Tibial nerve (tissue), 4 donors: ENCODE measurements around the gene MYO1B. TPM values are rescaled to one million over a fixed set of nuclear protein-coding genes. Genes with fewer than 3 reads are reported as not detected.

Source experiments
- DNase-seq, 2 donors: peaks; one replicate each; pipeline ENCODE4 v3.0.0-alpha.2; 2019; ENCODE audit warnings: low spot score in 2 of 2
- H3K27ac ChIP-seq, 4 donors: fragments of 200-600 bp; sonication (generic) in 3 of 4; one replicate each; pipeline ENCODE4 v1.5.1; 2017 to 2019; ENCODE audit warnings: mild to moderate bottlenecking in 1 of 4
- H3K27me3 ChIP-seq, 2 donors: fragments of 200-600 bp; sonication (generic) in 1 of 2; one replicate each; pipeline versions ENCODE4 v1.5.1 to v1.6.0; 2017 to 2019
- H3K36me3 ChIP-seq, 3 donors: fragments of 200-600 bp; sonication (generic); one replicate each; pipeline ENCODE4 v1.5.1; 2018 to 2019
- H3K4me1 ChIP-seq, 4 donors: fragments of 200-600 bp; sonication (generic) in 3 of 4; one replicate each; pipeline ENCODE4 v1.5.1; 2017 to 2019
- H3K4me3 ChIP-seq, 4 donors: fragments of 200-600 bp; sonication (generic) in 3 of 4; one replicate each; pipeline ENCODE4 v1.5.1; 2017 to 2019; ENCODE audit warnings: mild to moderate bottlenecking in 1 of 4, moderate library complexity in 1 of 4
- H3K9me3 ChIP-seq, 4 donors: fragments of 200-600 bp; sonication (generic) in 3 of 4; one replicate each; pipeline ENCODE4 v1.5.1; 2017 to 2019
- EP300 ChIP-seq, 2 donors: sonication (generic); formaldehyde crosslinking; IDR thresholded peaks; one replicate each; pipeline ENCODE4 v1.6.1; 2017; ENCODE audit warnings: antibody characterized with exemption in 2 of 2, mild to moderate bottlenecking in 1 of 2
- POLR2A ChIP-seq, 2 donors: fragments of 450-650 bp; IDR thresholded peaks; one replicate each; pipeline ENCODE4 v1.6.1; 2017; ENCODE audit warnings: antibody characterized with exemption in 2 of 2, mild to moderate bottlenecking in 2 of 2, moderate library complexity in 2 of 2
- WGBS, 2 donors: methylation state at CpG; one replicate each; pipeline ENCODE4 v1.1.5; 2018; 5-methylcytosine and 5-hydroxymethylcytosine counted together
- total RNA-seq, 4 donors: library from RNA; depleted of rRNA; stranded (reverse); fragments of >200 nt; gene quantifications; one replicate each; pipeline ENCODE4 v1.1.0, GENCODE V29; 2016
- TF ChIP-seq, protein P1 (sequence below), 5 experiments: fragments of 200-600 bp in 3 of 5; fragments of 450-650 bp in 2 of 5; sonication (generic) in 3 of 5; IDR thresholded peaks; one replicate each; pipeline ENCODE4 v1.5.1; 2016 to 2019; ENCODE audit warnings: antibody characterized with exemption in 5 of 5, mild to moderate bottlenecking in 3 of 5, moderate library complexity in 2 of 5

The MYO1B gene
- total RNA-seq, 4 donors from 2014 or later, result 27.9 to 44.4 (median 36.8) TPM

DNA sequence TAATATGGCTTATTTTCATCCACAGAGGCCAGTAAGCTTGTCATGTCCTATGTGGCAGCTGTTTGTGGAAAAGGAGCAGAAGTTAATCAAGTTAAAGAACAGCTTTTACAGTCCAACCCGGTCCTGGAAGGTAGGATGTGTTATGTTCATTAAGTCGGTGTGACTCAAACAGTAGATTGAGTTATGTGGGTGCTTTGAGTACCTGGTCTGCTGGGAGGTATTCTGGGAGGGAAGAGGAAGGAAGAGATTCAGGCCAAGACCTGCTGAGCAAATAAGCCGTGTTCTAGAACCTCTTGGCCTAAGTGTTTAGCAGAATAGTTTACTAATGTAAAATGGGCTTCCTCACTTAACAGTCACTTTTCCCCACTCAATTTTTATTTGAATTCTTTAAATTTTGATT lies 96.2 kb downstream of the MYO1B start:
- no peak overlapping the region for H3K4me3 ChIP-seq
- no peaks in the 10 kb centered on the region for H3K36me3 ChIP-seq
- no peaks in the 10 kb centered on the region for H3K9me3 ChIP-seq
- DNase-seq, result no peak
- WGBS, 2 donors, result 70 to 75% methylated on average over 3 of the region's 3 CpGs
- H3K27ac ChIP-seq, result no peak overlapping the region
- peaks cover 0 to 18% (median 3%) of the 10 kb centered on the region in 4 donors for H3K4me1 ChIP-seq
- no peaks in the 10 kb centered on the region for H3K27me3 ChIP-seq
- TF ChIP-seq, protein P1, sequence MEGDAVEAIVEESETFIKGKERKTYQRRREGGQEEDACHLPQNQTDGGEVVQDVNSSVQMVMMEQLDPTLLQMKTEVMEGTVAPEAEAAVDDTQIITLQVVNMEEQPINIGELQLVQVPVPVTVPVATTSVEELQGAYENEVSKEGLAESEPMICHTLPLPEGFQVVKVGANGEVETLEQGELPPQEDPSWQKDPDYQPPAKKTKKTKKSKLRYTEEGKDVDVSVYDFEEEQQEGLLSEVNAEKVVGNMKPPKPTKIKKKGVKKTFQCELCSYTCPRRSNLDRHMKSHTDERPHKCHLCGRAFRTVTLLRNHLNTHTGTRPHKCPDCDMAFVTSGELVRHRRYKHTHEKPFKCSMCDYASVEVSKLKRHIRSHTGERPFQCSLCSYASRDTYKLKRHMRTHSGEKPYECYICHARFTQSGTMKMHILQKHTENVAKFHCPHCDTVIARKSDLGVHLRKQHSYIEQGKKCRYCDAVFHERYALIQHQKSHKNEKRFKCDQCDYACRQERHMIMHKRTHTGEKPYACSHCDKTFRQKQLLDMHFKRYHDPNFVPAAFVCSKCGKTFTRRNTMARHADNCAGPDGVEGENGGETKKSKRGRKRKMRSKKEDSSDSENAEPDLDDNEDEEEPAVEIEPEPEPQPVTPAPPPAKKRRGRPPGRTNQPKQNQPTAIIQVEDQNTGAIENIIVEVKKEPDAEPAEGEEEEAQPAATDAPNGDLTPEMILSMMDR (IDR thresholded peaks at IDR 0.05), result no peak
- TF ChIP-seq POLR2A (IDR thresholded peaks at IDR 0.05) (no peak), EP300 (IDR thresholded peaks at IDR 0.05) (no peak)

DNA sequence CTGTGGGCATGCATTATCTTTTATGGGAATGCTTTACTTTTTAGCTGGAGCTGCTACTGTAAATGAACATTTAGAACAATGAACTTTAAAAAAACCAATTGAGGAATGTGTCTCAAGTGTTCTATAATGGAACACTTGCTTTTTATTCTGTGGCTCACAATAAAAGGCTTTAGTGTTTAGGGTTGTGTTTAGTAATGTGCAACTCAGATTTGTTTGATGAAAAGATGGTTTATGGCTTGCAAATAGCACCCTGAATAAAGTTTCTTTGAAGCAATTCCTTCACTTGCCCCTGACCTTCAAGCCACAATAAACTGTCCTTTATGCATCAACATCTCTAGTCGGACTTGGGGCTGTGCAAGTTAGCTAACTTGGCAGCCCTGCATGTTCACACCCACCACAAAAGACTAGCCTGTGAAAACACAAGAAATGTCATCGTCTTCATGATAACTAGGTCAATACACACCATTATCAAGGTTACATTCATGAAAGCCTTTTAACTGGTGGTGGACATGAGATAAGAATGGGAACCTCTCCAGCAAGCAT lies 98.7 kb downstream of the MYO1B start:
- Histone ChIP-seq H3K36me3 (no peaks in the 10 kb centered on the region), H3K27me3 (no peaks in the 10 kb centered on the region), H3K4me3 (no peak overlapping the region), H3K9me3 (no peaks in the 10 kb centered on the region), H3K4me1 (peaks cover 0 to 18% (median 3%) of the 10 kb centered on the region in 4 donors), H3K27ac (no peak overlapping the region)
- WGBS, 2 donors, result 31 to 39% methylated on average over 2 of the region's 2 CpGs
- TF ChIP-seq EP300 (IDR thresholded peaks at IDR 0.05) (no peak), POLR2A (IDR thresholded peaks at IDR 0.05) (no peak)
- TF ChIP-seq, protein P1 (IDR thresholded peaks at IDR 0.05), result no peak
- no peak for DNase-seq

- H3K9me3 ChIP-seq, result no peaks in the 10 kb centered on the region
- H3K4me1 ChIP-seq, result peaks cover 0 to 18% (median 3%) of the 10 kb centered on the region in 4 donors
- H3K4me3 ChIP-seq, result no peak overlapping the region
- no peak for DNase-seq
- H3K27ac ChIP-seq, result no peak overlapping the region
- no peaks in the 10 kb centered on the region for H3K27me3 ChIP-seq
- TF ChIP-seq POLR2A (IDR thresholded peaks at IDR 0.05) (no peak), EP300 (IDR thresholded peaks at IDR 0.05) (no peak)
- TF ChIP-seq, protein P1 (IDR thresholded peaks at IDR 0.05), result no peak
- no peaks in the 10 kb centered on the region for H3K36me3 ChIP-seq
Observed at GRCh38 chr2:191345788-191346187, 100.6 kb downstream of the MYO1B start.

DNA sequence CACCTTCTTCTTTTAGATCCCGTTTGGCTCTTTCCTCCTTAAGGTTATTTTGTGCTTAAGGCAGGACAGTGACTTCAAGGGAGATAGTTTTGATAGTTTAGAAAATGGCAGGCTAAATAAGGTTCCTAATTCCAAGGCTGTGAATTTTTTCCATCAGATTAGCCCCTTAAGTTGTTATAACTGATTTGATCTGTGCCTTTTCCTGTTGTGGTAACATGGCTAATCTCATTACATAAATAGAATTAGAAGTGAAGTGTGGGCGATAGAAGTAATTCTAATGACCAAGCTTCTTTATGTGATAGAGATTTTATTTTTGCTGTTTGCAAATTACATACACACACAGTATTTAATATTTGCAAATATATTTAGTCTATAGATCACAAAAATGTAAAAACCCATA lies 102.0 kb downstream of the MYO1B start:
- no peaks in the 10 kb centered on the region for H3K27me3 ChIP-seq
- H3K4me3 ChIP-seq, result no peak overlapping the region
- peaks cover 0 to 18% (median 3%) of the 10 kb centered on the region in 4 donors for H3K4me1 ChIP-seq
- no peak for DNase-seq
- 86 to 91% methylated on average over 2 of the region's 2 CpGs for WGBS, 2 donors
- H3K9me3 ChIP-seq, result no peaks in the 10 kb centered on the region
- no peak for TF ChIP-seq POLR2A (IDR thresholded peaks at IDR 0.05)
- TF ChIP-seq EP300 (IDR thresholded peaks at IDR 0.05), result no peak
- TF ChIP-seq, protein P1 (IDR thresholded peaks at IDR 0.05), result no peak
- H3K36me3 ChIP-seq, result no peaks in the 10 kb centered on the region
- no peak overlapping the region for H3K27ac ChIP-seq

- Histone ChIP-seq H3K4me1 (peaks cover 0 to 10% (median 3%) of the 10 kb centered on the region in 4 donors), H3K36me3 (no peaks in the 10 kb centered on the region), H3K27ac (no peak overlapping the region), H3K4me3 (no peak overlapping the region), H3K9me3 (no peaks in the 10 kb centered on the region), H3K27me3 (no peaks in the 10 kb centered on the region)
- no peak for TF ChIP-seq EP300 (IDR thresholded peaks at IDR 0.05)
- TF ChIP-seq POLR2A (IDR thresholded peaks at IDR 0.05), result no peak
- TF ChIP-seq, protein P1 (IDR thresholded peaks at IDR 0.05), result no peak
- 84 to 96% methylated on average over 4 of the region's 4 CpGs for WGBS, 2 donors
- DNase-seq, result no peak
Observed at GRCh38 chr2:191347881-191348280, 102.7 kb downstream of the MYO1B start.
